H1 (cell line): Measurements from ENCODE around the gene MEF2D. TPM values are rescaled to one million over a fixed set of nuclear protein-coding genes. Genes with fewer than 3 reads are reported as not detected.

Experiments
- CTCF ChIA-PET: fragments of 300-600 bp; sonication (Branson Sonifier 250); formaldehyde crosslinking; loops from one replicate; lab custom pipeline; 2021; ENCODE audit not compliant: partially characterized antibody; lab: Charles Lee
- POLR2A ChIA-PET: fragments of 300-600 bp; sonication (Branson Sonifier 250); formaldehyde crosslinking; loops from one replicate; lab custom pipeline; 2021; ENCODE audit warnings: inconsistent platforms; ENCODE audit not compliant: partially characterized antibody; lab: Charles Lee
- DNase-seq, 2 experiments: peaks; one replicate each; pipeline versions ENCODE4 v3.0.0 to v3.0.0-alpha.2; 2010 to 2022; ENCODE audit warnings: low spot score in 2 of 2, low read depth in 1 of 2, mixed read lengths in 1 of 2
- FAIRE-seq: peaks from 2 replicates; lab custom pipeline; 2011; peaks lifted over from hg19 to GRCh38; lab: Jason Lieb, UNC
- H2AFZ ChIP-seq: 2 replicates; pipeline ENCODE4 v1.8.1; 2012; ENCODE audit warnings: low read length, inconsistent platforms
- H2AK5ac ChIP-seq: 2 replicates; pipeline ENCODE4 v1.6.1; 2013; ENCODE audit warnings: low read depth, low read length
- H2BK120ac ChIP-seq: replicated peaks from 2 replicates; pipeline ENCODE3; 2013; ENCODE audit warnings: low read depth, low read length, inconsistent platforms
- H2BK12ac ChIP-seq: 2 replicates; pipeline ENCODE4 v1.6.1; 2013; ENCODE audit warnings: low read depth, low read length
- H2BK15ac ChIP-seq: 2 replicates; pipeline ENCODE4 v1.6.1; 2013; ENCODE audit warnings: low read length
- H2BK20ac ChIP-seq: 2 replicates; pipeline ENCODE4 v1.6.1; 2013; ENCODE audit warnings: low read length
- H2BK5ac ChIP-seq: 2 replicates; pipeline ENCODE4 v1.6.1; 2013; ENCODE audit warnings: low read depth, low read length
- H3K14ac ChIP-seq: 2 replicates; pipeline ENCODE4 v1.6.1; 2013; ENCODE audit warnings: inconsistent platforms; ENCODE audit not compliant: insufficient read length
- H3K18ac ChIP-seq: 2 replicates; pipeline ENCODE4 v1.6.1; 2013; ENCODE audit warnings: low read length; ENCODE audit errors: extremely low read depth
- H3K23ac ChIP-seq: 2 replicates; pipeline ENCODE4 v1.6.1; 2013; ENCODE audit warnings: inconsistent platforms; ENCODE audit not compliant: insufficient read length
- H3K23me2 ChIP-seq: 2 replicates; pipeline ENCODE4 v1.6.1; 2013; ENCODE audit warnings: low read depth, low read length
- H3K27ac ChIP-seq: 2 replicates; pipeline ENCODE4 v1.6.1; 2011; ENCODE audit warnings: low read depth, low read length, inconsistent platforms
- H3K27me3 ChIP-seq, 4 experiments: replicated peaks in 1 of 4; 1 replicate in 1 of 4; 2 replicates in 3 of 4; pipeline versions ENCODE4 v1.6.1 to v1.8.1; 2011 to 2013; ENCODE audit warnings: low read length in 3 of 4, mild to moderate bottlenecking in 3 of 4, inconsistent platforms in 2 of 4, mixed read lengths in 2 of 4, moderate library complexity in 1 of 4; ENCODE audit not compliant: control insufficient read depth in 3 of 4, insufficient read depth in 3 of 4; ENCODE audit errors: extremely low read depth in 1 of 4
- H3K36me3 ChIP-seq, 4 experiments: 2 replicates each; pipeline versions ENCODE4 v1.6.1 to v1.8.1; 2011 to 2013; ENCODE audit warnings: mild to moderate bottlenecking in 4 of 4, low read length in 3 of 4, moderate library complexity in 2 of 4, control low read depth in 1 of 4, inconsistent platforms in 1 of 4; ENCODE audit not compliant: insufficient read depth in 4 of 4, control insufficient read depth in 2 of 4
- H3K4ac ChIP-seq: replicated peaks from 2 replicates; pipeline ENCODE3; 2013; ENCODE audit warnings: low read length, low read depth, mixed read lengths, inconsistent platforms; ENCODE audit not compliant: insufficient read length
- H3K4me1 ChIP-seq, 4 experiments: replicated peaks in 1 of 4; 1 replicate in 1 of 4; 2 replicates in 3 of 4; pipeline versions ENCODE4 v1.6.1 to v1.8.1; 2011 to 2013; ENCODE audit warnings: low read length in 3 of 4, inconsistent platforms in 2 of 4, mixed read lengths in 1 of 4; ENCODE audit not compliant: insufficient read depth in 4 of 4, control insufficient read depth in 3 of 4
- H3K4me2 ChIP-seq, 2 experiments: 2 replicates each; pipeline versions ENCODE4 v1.6.1 to v1.8.1; 2011 to 2013; ENCODE audit warnings: low read depth in 2 of 2, low read length in 2 of 2, control low read depth in 1 of 2, inconsistent platforms in 1 of 2, mild to moderate bottlenecking in 1 of 2; ENCODE audit not compliant: insufficient read depth in 1 of 2
- H3K4me3 ChIP-seq, 4 experiments: fragments of 200-600, 300-600 bp in 1 of 4; sonication (generic), shearing (Covaris generic), sonication (Bioruptor Twin) in 1 of 4; 2 replicates each; pipeline versions ENCODE4 v1.5.1 to v1.8.1; 2011 to 2016; ENCODE audit warnings: low read length in 4 of 4, low read depth in 3 of 4, control low read depth in 2 of 4, inconsistent platforms in 2 of 4, mild to moderate bottlenecking in 2 of 4, mixed read lengths in 1 of 4, moderate library complexity in 1 of 4; ENCODE audit not compliant: insufficient read depth in 2 of 4; ENCODE audit errors: extremely low read depth in 1 of 4
- H3K56ac ChIP-seq: replicated peaks from 2 replicates; pipeline ENCODE3; 2013; ENCODE audit warnings: low read depth, mild to moderate bottlenecking, mixed read lengths, low read length, inconsistent platforms; ENCODE audit not compliant: insufficient read length
- H3K79me1 ChIP-seq: 2 replicates; pipeline ENCODE4 v1.6.1; 2013; ENCODE audit warnings: low read depth, low read length, control low read depth
- H3K79me2 ChIP-seq, 2 experiments: 2 replicates each; pipeline versions ENCODE4 v1.6.1 to v1.8.1; 2012 to 2013; ENCODE audit warnings: low read length in 2 of 2, mild to moderate bottlenecking in 2 of 2, inconsistent platforms in 1 of 2; ENCODE audit not compliant: insufficient read depth in 2 of 2, control insufficient read depth in 1 of 2
- H3K9ac ChIP-seq, 4 experiments: replicated peaks in 1 of 4; 1 replicate in 1 of 4; 2 replicates in 3 of 4; pipeline versions ENCODE4 v1.6.1 to v1.8.1; 2011 to 2013; ENCODE audit warnings: low read depth in 3 of 4, low read length in 3 of 4, control low read depth in 2 of 4, mild to moderate bottlenecking in 2 of 4, moderate library complexity in 2 of 4, inconsistent platforms in 1 of 4; ENCODE audit errors: extremely low read depth in 1 of 4
- H3K9me3 ChIP-seq, 2 experiments: 2 replicates each; pipeline versions ENCODE4 v1.6.1 to v1.8.1; 2012 to 2013; ENCODE audit warnings: mild to moderate bottlenecking in 2 of 2, moderate library complexity in 2 of 2, control low read depth in 1 of 2, inconsistent platforms in 1 of 2, low read depth in 1 of 2, low read length in 1 of 2, mixed read lengths in 1 of 2; ENCODE audit not compliant: insufficient read depth in 2 of 2
- H4K20me1 ChIP-seq, 2 experiments: replicated peaks in 1 of 2; 2 replicates each; pipeline versions ENCODE3 to v1.8.1; 2011 to 2013; ENCODE audit warnings: inconsistent platforms in 2 of 2, low read length in 2 of 2, mild to moderate bottlenecking in 1 of 2; ENCODE audit not compliant: insufficient read depth in 2 of 2, control insufficient read depth in 1 of 2
- H4K5ac ChIP-seq: 2 replicates; pipeline ENCODE4 v1.6.1; 2013; ENCODE audit warnings: low read length, low read depth, mixed read lengths, inconsistent platforms; ENCODE audit not compliant: insufficient read length
- H4K8ac ChIP-seq: 2 replicates; pipeline ENCODE4 v1.8.0; 2013; ENCODE audit warnings: mild to moderate bottlenecking, moderate library complexity, low read length, inconsistent platforms; ENCODE audit not compliant: insufficient read depth; ENCODE audit errors: extremely low read depth
- H4K91ac ChIP-seq: replicated peaks from 2 replicates; pipeline ENCODE3; 2013; ENCODE audit warnings: low read length, mixed read lengths, inconsistent platforms; ENCODE audit not compliant: insufficient read length
- BACH1 ChIP-seq: IDR thresholded peaks from 2 replicates; pipeline ENCODE4 v1.6.1; 2012; ENCODE audit warnings: low read length, improper control_type of control experiment
- CEBPB ChIP-seq: IDR thresholded peaks from 2 replicates; pipeline ENCODE4 v1.6.1; 2012; ENCODE audit warnings: low read depth, low read length
- CREB1 ChIP-seq: IDR thresholded peaks from 2 replicates; pipeline ENCODE4 v1.6.1; 2012; ENCODE audit warnings: inconsistent platforms
- CTBP2 ChIP-seq: IDR thresholded peaks from 2 replicates; pipeline ENCODE4 v1.7.0; 2011; ENCODE audit warnings: borderline replicate concordance, mild to moderate bottlenecking, moderate library complexity, mixed read lengths, low read length; ENCODE audit not compliant: insufficient read depth, insufficient read length
- GABPA ChIP-seq: IDR thresholded peaks from 2 replicates; pipeline ENCODE4 v1.6.1; 2011; ENCODE audit warnings: mild to moderate bottlenecking, low read length, moderate library complexity, borderline replicate concordance; ENCODE audit not compliant: insufficient read depth
- POU5F1 ChIP-seq: IDR thresholded peaks from 2 replicates; pipeline ENCODE4 v1.6.1; 2011; ENCODE audit warnings: low read depth, mild to moderate bottlenecking, low read length, moderate library complexity
- RAD21 ChIP-seq, 2 experiments: IDR thresholded peaks in 1 of 2; conservative IDR thresholded peaks in 1 of 2; 2 replicates each; pipeline ENCODE4 v1.6.1; 2011; ENCODE audit warnings: low read depth in 2 of 2, low read length in 2 of 2, improper control_type of control experiment in 1 of 2, inconsistent platforms in 1 of 2, mild to moderate bottlenecking in 1 of 2, moderate library complexity in 1 of 2
- SP1 ChIP-seq: IDR thresholded peaks from 2 replicates; pipeline ENCODE4 v1.6.1; 2011; ENCODE audit warnings: low read depth, low read length
- TCF12 ChIP-seq: IDR thresholded peaks from 2 replicates; pipeline ENCODE4 v1.6.1; 2011; ENCODE audit warnings: low read depth, mild to moderate bottlenecking, low read length
- WGBS, 2 experiments: shearing (Covaris generic) in 1 of 2; methylation state at CpG; one replicate each; pipeline versions ENCODE4 v1.1.6 to v1.1.7; 2013 to 2015; ENCODE audit warnings: low lambda C conversion rate in 2 of 2, mixed read lengths in 2 of 2, inconsistent platforms in 1 of 2, low coverage in 1 of 2, missing lambda C conversion rate in 1 of 2; ENCODE audit not compliant: insufficient replicate concordance in 2 of 2, insufficient coverage in 1 of 2, insufficient read length in 1 of 2; ENCODE audit errors: extremely low coverage in 1 of 2, missing lambda C conversion rate in 1 of 2; 5-methylcytosine and 5-hydroxymethylcytosine counted together
- polyA plus RNA-seq, 7 experiments: library from polyadenylated mRNA; depleted of rRNA in 3 of 7; stranded (reverse) in 5 of 7; unstranded in 2 of 7; fragments of >200 nt in 5 of 7; fragments of 200-250 nt in 2 of 7; gene quantifications; 1 replicate in 5 of 7; 2 replicates in 1 of 7; 4 replicates in 1 of 7; pipeline versions ENCODE4 v1.2.1 to v1.2.3, GENCODE V29; 2011 to 2013; ENCODE audit warnings: missing spikeins in 2 of 7, mixed read lengths in 2 of 7
- total RNA-seq: library from RNA; stranded (reverse); fragmentation: NEBNext Ultra II Directional; extraction: Animal tissue kit (Norgen Biotek cat#: 25700); gene quantifications from 2 replicates; pipeline ENCODE4 v1.2.1, GENCODE V29; 2021

The MEF2D gene
- total and polyA plus RNA-seq, 2 of the 8 experiments (the other 6 are each of a cell fraction or from before 2014, with no cell fraction given), result 17.3 to 20.3 TPM

DNA sequence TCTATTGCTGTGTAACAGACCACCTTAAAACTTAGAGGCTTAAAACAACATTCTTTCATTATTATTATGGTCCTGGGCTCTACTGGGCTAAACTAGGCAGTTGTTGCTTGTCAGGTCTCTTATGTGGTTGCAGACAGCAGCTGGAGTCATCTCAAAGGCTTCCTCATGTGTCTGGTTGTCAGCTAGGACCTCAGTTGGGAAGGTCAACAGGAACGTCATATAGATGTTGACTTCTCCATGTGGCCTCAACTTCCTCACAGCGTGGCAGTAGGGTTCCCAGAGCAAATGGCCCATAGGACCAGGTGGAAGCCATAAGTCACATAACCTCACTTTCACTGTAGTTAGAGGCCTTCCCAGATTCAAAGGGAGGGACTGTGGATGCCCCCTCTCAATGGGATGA is 15.4 kb upstream of the MEF2D start:
- no peak overlapping the region for H4K5ac ChIP-seq
- FAIRE-seq (no peak), DNase-seq (no peak)
- H3K4ac ChIP-seq, result no peak overlapping the region
- no peaks in the 10 kb centered on the region for H4K20me1 ChIP-seq
- H3K9me3 ChIP-seq, result no peaks in the 10 kb centered on the region
- H2BK12ac ChIP-seq, result no peak overlapping the region
- no peak overlapping the region for H3K56ac ChIP-seq
- no peaks in the 10 kb centered on the region for H3K23me2 ChIP-seq
- no peaks in the 10 kb centered on the region for H3K36me3 ChIP-seq
- H2BK5ac ChIP-seq, result no peak overlapping the region
- no peak overlapping the region for H2BK15ac ChIP-seq
- H3K27ac ChIP-seq, result no peak overlapping the region
- H3K27me3 ChIP-seq, result no peaks in the 10 kb centered on the region
- no peaks in the 10 kb centered on the region for H3K79me1 ChIP-seq
- no peaks in the 10 kb centered on the region for H3K79me2 ChIP-seq
- no peak overlapping the region for H3K9ac ChIP-seq
- H3K18ac ChIP-seq, result no peak overlapping the region
- no peak overlapping the region for H3K4me2 ChIP-seq
- no peak overlapping the region for H2BK120ac ChIP-seq
- POLR2A ChIA-PET, result interaction anchor here (1.0 to 2.4 kb wide), 4 partner anchors 9 to 14 kb away, joined by 3 to 10 read pairs (median 4); no protein-coding TSS in a partner anchor
- no peak overlapping the region for H4K91ac ChIP-seq
- CTCF ChIA-PET, result interaction anchor here (1.0 to 3.2 kb wide), 5 partner anchors 9 to 115 kb away, joined by 3 to 12 read pairs (median 4); no protein-coding TSS in a partner anchor
- H2AK5ac ChIP-seq, result no peak overlapping the region
- H2AFZ ChIP-seq, result no peak overlapping the region
- H3K4me1 ChIP-seq, result no peaks in the 10 kb centered on the region
- no peak overlapping the region for H4K8ac ChIP-seq
- no peak overlapping the region for H3K4me3 ChIP-seq
- 48% methylated on average over 2 of the region's 2 CpGs; no CpG with 5 or more reads in 1 of the 2 experiments for WGBS, 2 experiments
- H2BK20ac ChIP-seq, result no peak overlapping the region
- H3K14ac ChIP-seq, result no peak overlapping the region
- no peak overlapping the region for H3K23ac ChIP-seq
- TF ChIP-seq CREB1 (no peak), CEBPB (no peak), GABPA (no peak), TCF12 (no peak), POU5F1 (no peak), BACH1 (no peak), SP1 (no peak), RAD21 (IDR thresholded peaks at IDR 0.05 in 1 of 2, conservative IDR thresholded peaks at IDR 0.05 in 1 of 2; ENCODE audit: low read depth in 2 of 2, low read length in 2 of 2) (no peak), CTBP2 (no peak)
